ENCODE measurements around the gene APRT.

GRCh38 chr16:88762941-88763340 lies 48.8 kb downstream of the APRT start:
- TF ChIP-seq CTCF (IDR thresholded peaks at IDR 0.05) (no peak), POLR2A (IDR thresholded peaks at IDR 0.05) (no peak)

All from uterus (tissue), 2 donors.